Peyer's patch (tissue), 4 donors: ENCODE measurements around the gene KRI1.

ENCODE experiments used
- POLR2A ChIP-seq, 2 donors: fragments of 450-650 bp; IDR thresholded peaks; one replicate each; pipeline ENCODE4 v1.5.1; 2017; ENCODE audit warnings: antibody characterized with exemption in 2 of 2, mild to moderate bottlenecking in 2 of 2, moderate library complexity in 2 of 2
- TF ChIP-seq, protein P1 (sequence below), 6 experiments: fragments of 450-650 bp in 4 of 6; fragments of 200-600 bp in 2 of 6; sonication (generic) in 1 of 6; IDR thresholded peaks; one replicate each; pipeline ENCODE4 v1.5.1; 2017 to 2019; ENCODE audit warnings: antibody characterized with exemption in 6 of 6, mild to moderate bottlenecking in 3 of 6, moderate library complexity in 1 of 6

DNA sequence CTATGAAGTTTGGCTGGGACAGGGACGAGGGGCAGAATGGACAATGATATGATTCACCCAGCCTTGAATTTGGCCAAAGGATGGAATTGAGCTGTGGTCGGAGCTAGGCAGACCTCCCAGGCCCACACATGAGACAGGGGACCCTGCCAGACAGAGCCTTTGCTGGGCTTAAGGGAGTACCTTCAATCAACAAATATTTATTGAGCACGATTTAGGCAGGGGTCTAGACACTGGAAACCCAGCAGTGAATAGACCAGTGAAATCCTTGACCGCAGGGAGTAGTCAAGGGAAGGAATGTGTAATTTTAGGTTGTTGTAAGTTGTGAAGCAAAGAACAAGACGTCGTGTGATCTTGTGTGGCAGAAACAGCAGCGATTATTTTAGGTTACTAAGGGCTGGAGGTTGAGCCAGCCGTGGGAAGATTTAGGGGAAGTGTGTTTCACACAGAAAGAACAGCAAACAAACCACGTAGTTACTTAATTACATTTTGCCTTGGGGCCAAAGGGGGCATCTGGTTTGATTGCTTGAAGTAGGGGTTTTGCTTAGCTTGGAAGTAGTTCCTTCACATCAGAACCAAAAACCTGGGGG lies 38.2 kb upstream of the KRI1 start:
- TF ChIP-seq, protein P1, sequence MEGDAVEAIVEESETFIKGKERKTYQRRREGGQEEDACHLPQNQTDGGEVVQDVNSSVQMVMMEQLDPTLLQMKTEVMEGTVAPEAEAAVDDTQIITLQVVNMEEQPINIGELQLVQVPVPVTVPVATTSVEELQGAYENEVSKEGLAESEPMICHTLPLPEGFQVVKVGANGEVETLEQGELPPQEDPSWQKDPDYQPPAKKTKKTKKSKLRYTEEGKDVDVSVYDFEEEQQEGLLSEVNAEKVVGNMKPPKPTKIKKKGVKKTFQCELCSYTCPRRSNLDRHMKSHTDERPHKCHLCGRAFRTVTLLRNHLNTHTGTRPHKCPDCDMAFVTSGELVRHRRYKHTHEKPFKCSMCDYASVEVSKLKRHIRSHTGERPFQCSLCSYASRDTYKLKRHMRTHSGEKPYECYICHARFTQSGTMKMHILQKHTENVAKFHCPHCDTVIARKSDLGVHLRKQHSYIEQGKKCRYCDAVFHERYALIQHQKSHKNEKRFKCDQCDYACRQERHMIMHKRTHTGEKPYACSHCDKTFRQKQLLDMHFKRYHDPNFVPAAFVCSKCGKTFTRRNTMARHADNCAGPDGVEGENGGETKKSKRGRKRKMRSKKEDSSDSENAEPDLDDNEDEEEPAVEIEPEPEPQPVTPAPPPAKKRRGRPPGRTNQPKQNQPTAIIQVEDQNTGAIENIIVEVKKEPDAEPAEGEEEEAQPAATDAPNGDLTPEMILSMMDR (IDR thresholded peaks at IDR 0.05): no peak
- TF ChIP-seq POLR2A (IDR thresholded peaks at IDR 0.05): no peak
